GM12892 (cell line): ENCODE results near the gene LLGL1.

Source experiments
- POLR2AphosphoS5 ChIP-seq: IDR thresholded peaks from 2 replicates; pipeline ENCODE4 v1.6.1; 2011; ENCODE audit warnings: low read depth, low read length, control low read depth
- TAF1 ChIP-seq: IDR thresholded peaks from 2 replicates; pipeline ENCODE4 v1.6.1; 2011; ENCODE audit warnings: low read depth, mild to moderate bottlenecking, control low read depth, low read length, borderline replicate concordance

DNA sequence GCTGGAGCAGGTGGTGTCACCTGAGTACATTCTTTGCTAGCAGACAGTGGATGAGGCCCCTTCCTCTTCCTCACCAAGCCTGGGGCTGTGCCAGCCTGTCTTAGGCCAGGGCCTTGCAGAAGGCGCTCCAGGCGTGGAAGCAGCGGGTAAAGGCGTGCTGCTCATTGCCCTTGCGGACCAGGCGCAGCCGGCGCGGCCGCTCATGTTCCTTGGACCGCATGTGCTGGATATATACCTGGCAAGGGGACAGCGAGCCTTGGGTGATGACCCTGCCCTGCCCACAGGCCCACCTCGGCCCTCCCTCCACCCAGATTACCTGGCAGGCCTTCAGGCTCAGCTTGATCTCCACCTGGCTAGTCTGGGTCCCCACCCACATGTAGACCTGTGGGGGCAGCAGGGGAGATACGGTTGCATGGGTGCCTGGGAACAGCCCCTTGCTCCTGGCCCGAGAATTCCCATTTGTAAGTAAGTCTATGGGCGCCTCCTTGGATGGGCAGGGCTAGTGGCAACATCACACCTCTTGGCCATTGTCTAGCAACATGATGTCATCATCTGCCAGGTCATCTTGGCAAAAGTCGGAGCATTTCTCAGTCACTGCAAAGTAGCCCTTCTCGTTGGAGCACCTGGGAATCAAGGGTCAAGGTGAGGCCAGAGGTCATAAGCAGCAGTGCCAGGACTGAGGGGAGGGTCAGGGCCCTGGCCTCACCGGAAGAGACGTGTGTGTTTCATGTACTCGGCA, 19.8 kb downstream of the LLGL1 start:
- TF ChIP-seq POLR2AphosphoS5 (no peak), TAF1 (no peak)
